ENCODE results near the gene GCAT. TPM values are rescaled to one million over a fixed set of nuclear protein-coding genes. Genes with fewer than 3 reads are reported as not detected.

The GCAT gene
- total and polyA plus RNA-seq, 2 of the 13 experiments (the other 11 are each of a cell fraction or from before 2014, with no cell fraction given): 28.0 to 50.3 TPM

- TF ChIP-seq ZNF446 (CRISPR knock-in tag; IDR thresholded peaks at IDR 0.05) (no peak), HNRNPLL (IDR thresholded peaks at IDR 0.05; ENCODE audit: low read depth, low read length, poor library complexity, severe bottlenecking) (no peak), ZNF10 (CRISPR knock-in tag; IDR thresholded peaks at IDR 0.05; ENCODE audit: borderline replicate concordance, low read depth) (no peak), ADNP (CRISPR knock-in tag; IDR thresholded peaks at IDR 0.05) (0 out of 2 replicates have a peak, but pooled peaks have one; percentile 57), REXO4 (CRISPR knock-in tag; IDR thresholded peaks at IDR 0.05; ENCODE audit: borderline replicate concordance) (no peak), TEAD2 (CRISPR knock-in tag; IDR thresholded peaks at IDR 0.05) (no peak), ZNF772 (CRISPR knock-in tag; IDR thresholded peaks at IDR 0.05) (no peak), KLF6 (CRISPR knock-in tag; IDR thresholded peaks at IDR 0.05) (no peak), ZNF281 (CRISPR knock-in tag; IDR thresholded peaks at IDR 0.05; ENCODE audit: borderline replicate concordance) (no peak), ZBTB39 (CRISPR knock-in tag; IDR thresholded peaks at IDR 0.05) (no peak), TFAP4 (IDR thresholded peaks at IDR 0.05; ENCODE audit: borderline replicate concordance, low read depth) (peak; percentile 88), FOXP1 (IDR thresholded peaks at IDR 0.05) (no peak), FOXP1 (CRISPR knock-in tag; IDR thresholded peaks at IDR 0.05) (no peak), ZFP41 (CRISPR knock-in tag; IDR thresholded peaks at IDR 0.05; ENCODE audit: borderline replicate concordance) (no peak), PLSCR1 (CRISPR knock-in tag; IDR thresholded peaks at IDR 0.05; ENCODE audit: borderline replicate concordance) (no peak), HOXA9 (CRISPR knock-in tag; IDR thresholded peaks at IDR 0.05; ENCODE audit: borderline replicate concordance) (no peak), KDM4B (CRISPR knock-in tag; IDR thresholded peaks at IDR 0.05) (no peak), E2F2 (CRISPR knock-in tag; IDR thresholded peaks at IDR 0.05; ENCODE audit: borderline replicate concordance) (no peak), BCLAF1 (IDR thresholded peaks at IDR 0.05) (no peak)
Measured at GRCh38 chr22:37842015-37842793, 34.5 kb downstream of the GCAT start (continued).
